ENCODE measurements around the gene CHID1.

CHID1 gene

DNA sequence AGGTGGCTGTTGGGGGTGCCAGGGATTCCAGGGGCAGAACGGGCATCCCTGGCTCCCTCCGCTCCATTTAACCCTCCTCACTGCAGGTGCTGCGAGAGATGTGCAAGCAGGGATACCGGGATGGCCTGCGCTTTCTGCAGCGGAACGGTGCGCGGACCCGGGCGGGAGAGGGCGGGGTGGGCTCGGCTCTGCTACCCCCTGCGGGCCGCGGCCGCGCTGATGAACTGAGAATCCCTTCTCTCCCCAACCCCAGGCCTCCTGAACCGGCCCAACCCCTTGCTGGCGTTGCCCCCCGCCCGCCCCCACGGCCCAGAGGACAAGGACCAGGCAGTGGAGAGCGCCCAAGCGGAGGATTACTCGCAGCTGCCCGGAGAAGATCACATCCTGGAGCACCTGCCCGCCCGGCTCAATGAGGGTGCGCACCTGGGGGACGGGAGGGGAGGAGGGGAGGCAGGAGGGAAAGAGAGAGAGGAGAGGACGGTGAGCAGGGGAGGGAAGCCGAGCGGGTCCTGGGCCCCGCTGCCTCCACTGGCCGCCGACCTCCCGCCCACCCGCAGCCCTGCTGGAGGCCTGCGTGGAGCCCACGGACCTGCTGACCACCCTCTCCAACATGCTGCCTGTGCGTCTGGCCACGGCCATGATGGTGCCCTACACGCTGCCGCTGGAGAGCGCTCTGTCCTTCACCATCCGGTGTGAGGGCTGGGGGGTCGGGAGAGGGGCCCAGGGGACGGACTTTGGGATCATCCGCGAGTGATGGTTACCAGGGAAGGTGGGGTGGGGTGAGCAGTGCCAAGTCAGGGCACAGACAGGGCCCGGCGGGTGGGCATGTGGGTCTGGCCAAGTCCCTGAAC, 86.9 kb downstream of the CHID1 start:
- no peak for DNase-seq (ENCODE audit: low read depth)

DNA sequence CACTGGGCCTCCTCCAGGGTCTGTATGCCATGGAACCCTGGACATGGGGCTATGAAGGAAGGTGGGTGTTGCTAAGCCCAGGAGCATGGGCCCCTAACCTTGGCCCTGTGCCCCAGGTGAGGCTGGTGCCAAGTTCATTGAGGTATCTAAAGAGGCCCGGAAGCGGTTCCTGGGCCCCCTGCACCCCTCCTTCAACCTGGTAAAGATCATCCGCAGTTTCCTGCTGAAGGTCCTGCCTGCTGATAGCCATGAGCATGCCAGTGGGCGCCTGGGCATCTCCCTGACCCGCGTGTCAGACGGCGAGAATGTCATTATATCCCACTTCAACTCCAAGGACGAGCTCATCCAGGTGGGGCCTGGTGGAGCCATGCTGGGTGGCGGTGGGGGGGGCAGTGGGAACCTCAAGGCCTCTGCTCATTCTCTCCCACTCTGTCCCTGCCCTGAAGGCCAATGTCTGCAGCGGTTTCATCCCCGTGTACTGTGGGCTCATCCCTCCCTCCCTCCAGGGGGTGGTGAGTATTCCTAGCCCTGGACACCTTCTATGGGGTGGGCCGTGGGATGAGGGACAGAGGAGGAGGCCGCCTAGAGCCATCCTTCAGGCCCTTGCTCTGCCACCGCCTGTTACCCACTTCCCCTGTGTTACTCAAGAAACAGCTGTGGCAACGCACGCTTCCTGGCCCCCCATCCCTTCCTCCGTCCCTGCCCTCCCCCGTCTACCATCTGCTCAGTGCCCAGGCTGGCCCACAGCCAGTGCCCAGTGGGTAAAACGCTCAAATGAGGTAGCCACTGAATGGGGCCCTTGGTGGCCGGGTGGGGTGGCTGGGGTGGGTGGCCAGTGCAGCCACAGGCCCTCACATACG, 88.9 kb downstream of the CHID1 start:
- no peak for DNase-seq (ENCODE audit: low read depth)

DNA sequence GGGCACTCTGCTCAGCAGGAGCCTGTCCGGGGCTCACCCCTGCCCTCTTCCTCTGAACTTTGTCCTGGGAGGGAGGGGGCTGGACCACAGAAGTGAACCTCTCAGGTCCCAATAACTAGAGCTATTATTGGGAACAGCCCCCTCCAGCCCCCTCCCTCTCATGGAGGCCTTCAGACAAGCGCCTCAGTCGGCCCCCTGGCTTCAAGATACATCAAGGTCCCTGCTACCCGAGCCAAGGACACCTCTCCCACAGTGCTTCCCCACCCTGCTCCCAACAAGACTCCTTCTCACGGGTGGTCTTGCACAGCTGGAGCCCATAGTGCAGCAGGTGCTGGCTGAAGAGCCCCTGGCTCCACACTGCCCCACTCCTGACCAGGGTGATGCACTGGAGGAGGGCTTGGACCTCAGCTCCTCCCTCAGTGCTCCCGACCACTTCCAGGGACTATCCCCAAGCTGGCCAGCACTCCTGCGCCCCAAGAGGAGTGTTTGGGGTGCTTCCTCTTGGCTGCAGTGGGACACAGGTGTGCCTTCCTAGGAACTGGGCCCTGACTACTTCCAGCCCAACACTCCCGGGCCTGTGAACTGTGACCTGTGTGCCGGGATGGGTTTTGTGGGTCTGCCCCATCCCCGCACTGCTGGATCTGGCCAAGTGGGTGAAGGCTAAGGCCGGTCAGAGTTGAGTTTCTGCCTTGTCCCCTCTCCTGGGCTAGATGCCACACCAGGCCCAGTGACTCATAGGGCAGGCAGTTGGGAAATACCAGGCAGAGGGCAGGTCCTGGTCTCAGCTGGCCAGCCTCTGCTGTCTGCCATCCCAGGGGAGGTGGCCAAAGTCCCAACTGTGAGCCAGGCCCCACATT, 89.7 kb downstream of the CHID1 start:
- DNase-seq (ENCODE audit: low read depth): no peak

DNA sequence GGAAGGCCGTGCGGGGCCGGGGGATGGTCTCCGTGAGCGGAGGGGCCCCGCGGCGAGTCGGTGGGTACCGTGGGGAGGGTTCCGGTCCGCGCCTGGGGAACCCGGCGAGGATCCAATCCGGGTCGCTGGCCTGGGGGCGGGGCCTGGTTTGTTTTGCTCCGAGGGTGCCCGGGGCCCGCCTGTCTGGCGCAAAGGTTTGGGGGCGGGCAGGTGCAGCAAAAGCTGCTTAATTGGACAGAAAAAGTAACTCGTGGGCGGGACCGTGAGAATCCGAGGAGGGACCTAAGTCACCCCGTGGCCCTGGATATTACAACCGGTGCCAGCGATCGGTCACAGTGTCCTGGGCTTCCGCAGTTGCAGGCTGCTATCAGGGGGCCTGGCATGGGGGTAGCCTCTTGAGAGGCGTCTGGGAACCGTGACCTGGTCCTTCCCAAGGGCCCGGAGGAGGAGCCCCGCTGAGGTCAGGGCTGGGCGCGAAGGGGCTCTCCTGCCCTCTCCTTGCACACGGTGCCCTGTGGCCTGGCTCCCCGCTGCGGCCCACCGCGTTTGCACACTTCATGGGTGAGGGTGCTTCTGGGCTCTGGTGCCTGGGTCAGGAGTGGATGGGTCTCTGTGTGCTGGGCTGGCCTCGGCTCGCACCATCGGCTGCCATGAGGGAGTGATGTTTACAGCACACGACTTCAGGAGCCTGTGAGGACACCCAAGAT, 90.5 kb downstream of the CHID1 start:
- DNase-seq (ENCODE audit: low read depth): peak; percentile 87

DNA sequence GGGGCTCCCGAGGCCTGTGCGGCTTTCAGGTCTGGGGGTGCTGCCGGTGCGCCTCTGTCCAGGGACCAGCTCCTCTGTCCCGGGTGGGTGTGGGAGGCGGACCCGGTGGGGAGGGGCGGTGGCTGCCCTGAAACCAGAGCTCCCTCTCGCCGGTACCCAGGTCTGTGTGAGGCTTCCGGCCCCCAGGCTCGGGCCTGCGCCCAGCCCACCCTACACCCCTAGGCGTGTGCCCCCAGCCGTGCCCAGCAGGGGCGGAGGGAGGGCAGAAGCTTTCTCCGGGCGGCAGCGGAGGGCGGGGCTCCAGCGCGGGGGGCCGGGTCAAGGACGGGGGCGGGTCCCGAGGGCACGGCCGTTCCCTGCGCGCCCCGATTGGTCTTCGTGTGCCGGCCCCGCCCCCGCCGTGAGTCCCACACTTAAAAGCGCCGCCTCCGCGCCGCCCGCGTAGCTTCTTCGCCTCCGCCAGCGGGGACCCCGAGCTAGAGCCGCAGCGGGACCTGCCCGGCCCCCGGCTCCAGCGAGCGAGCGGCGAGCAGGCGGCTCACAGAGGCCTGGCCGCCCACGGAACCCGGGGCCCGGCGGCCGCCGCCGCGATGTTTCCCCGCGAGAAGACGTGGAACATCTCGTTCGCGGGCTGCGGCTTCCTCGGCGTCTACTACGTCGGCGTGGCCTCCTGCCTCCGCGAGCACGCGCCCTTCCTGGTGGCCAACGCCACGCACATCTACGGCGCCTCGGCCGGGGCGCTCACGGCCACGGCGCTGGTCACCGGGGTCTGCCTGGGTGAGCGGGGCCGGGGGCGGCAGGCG, 91.3 kb downstream of the CHID1 start:
- peak; percentile 81 for DNase-seq (ENCODE audit: low read depth)

DNA sequence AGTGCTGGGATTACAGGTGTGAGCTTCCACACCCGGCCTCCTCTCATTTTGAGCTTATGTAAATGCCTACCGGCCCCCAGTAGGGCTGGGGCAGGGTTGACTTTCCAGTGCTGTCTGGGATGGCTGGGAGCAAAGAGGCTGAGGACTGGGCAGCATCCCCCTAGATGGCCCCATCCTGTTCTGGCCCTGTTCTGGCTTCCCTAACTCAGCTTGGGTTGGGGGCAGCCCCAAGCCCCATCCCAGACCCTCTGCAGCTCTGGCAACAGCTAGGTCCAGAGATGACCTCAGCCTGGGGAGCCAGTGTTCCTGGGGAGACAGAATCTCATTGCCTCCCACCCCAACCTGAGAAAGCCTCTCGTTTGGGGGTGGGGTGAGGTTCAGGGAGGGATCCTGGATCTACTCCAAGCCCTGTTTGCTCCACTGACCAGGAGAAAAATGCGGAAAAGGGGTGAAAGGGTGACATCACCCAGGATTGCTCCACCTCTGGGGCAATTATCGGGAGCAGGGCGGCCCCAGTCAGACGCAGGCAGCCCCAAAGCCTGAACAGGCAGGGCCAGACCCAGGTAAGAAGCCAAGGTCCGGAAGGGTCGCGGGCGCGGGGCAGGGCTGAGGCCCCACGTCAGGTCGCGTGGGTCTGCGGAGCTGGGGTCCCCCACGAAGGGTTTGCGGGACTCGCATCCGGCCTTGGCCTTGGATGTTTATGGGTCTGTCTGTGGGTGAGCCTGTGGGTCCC, 92.0 kb downstream of the CHID1 start, which contains the start of gene PNPLA2:
TSS of gene PNPLA2 (plus strand) at position 519 of the 733 bp plus-strand sequence. CDS start 805 bp downstream, outside the sequence.
- DNase-seq (ENCODE audit: low read depth): no peak

Data from stimulated activated CD8-positive, alpha-beta memory T cell treated with anti-CD3 and anti-CD28 coated beads, Interleukin-7, amount 100 ng/mL, for 24 hours (primary cell).